ENCODE results near the gene SNX21. TPM values are rescaled to one million over a fixed set of nuclear protein-coding genes. Genes with fewer than 3 reads are reported as not detected.

SNX21 gene
- total and polyA plus RNA-seq, 2 donors from 2014 or later = 23.2 to 35.6 TPM

- intact Hi-C loops (cut with DNase I) = no loop called here
- Histone ChIP-seq H3K36me3 (ENCODE audit: control insufficient read depth in 2 of 3, insufficient read depth in 3 of 3, low read length in 3 of 3) (peaks cover 0 to 2% (median 0%) of the 10 kb centered on the region in 3 donors), H3K4me1 (ENCODE audit: control insufficient read depth in 2 of 3, insufficient read depth in 2 of 3, low read depth in 1 of 3, low read length in 3 of 3) (peaks cover 0 to 27% (median 7%) of the 10 kb centered on the region in 3 donors), H3K27ac (ENCODE audit: low read depth in 2 of 2, low read length in 2 of 2) (peak within 1 kb of the TSS; percentile 81 to 84), H3K9ac (ENCODE audit: low read length in 3 of 3) (peak within 1 kb of the TSS; percentile 65 to 95 (median 68)), H3K4me3 (ENCODE audit: low read length in 3 of 3) (peak within 1 kb of the TSS; percentile 74 to 93 (median 88)), H3K27me3 (ENCODE audit: control insufficient read depth, insufficient read depth, low read length) (no peaks in the 10 kb centered on the region), H3K9me3 (ENCODE audit: control insufficient read depth in 2 of 3, insufficient read depth in 1 of 3, low read length in 3 of 3) (no peaks in the 10 kb centered on the region)
- TF ChIP-seq CTCF (IDR thresholded peaks at IDR 0.05; ENCODE audit: borderline replicate concordance, extremely low read depth, insufficient read depth) = no peak
- FAIRE-seq = peak; percentile 78
- peak; percentile 95 to 100 (median 99) for DNase-seq
These were observed 23.7 kb downstream of the SNX21 start, which contains the start of the genes ACOT8 and ZSWIM3 for GRCh38 chr20:45857114-45857881. ACOT8 (minus strand) TSS chr20:45857392; CDS start chr20:45857315, 77 bp downstream. ZSWIM3 (plus strand) TSS chr20:45857614; CDS start chr20:45857826, 212 bp downstream.

GRCh38 chr20:45857882-45858216 is 24.2 kb downstream of the SNX21 start:
- intact Hi-C loops (cut with DNase I) = no loop called here
- TF ChIP-seq CTCF (IDR thresholded peaks at IDR 0.05; ENCODE audit: borderline replicate concordance, extremely low read depth, insufficient read depth) = no peak
- no peaks in the 10 kb centered on the region for H3K9me3 ChIP-seq (ENCODE audit: control insufficient read depth in 2 of 3, insufficient read depth in 1 of 3, low read length in 3 of 3)
- no peaks in the 10 kb centered on the region for H3K27me3 ChIP-seq (ENCODE audit: control insufficient read depth, insufficient read depth, low read length)
- H3K4me3 ChIP-seq (ENCODE audit: low read length in 3 of 3) = peak overlapping the region; percentile 74 to 93 (median 88)
- DNase-seq (no peak), FAIRE-seq (no peak)
- peaks cover 0 to 2% (median 0%) of the 10 kb centered on the region in 3 donors for H3K36me3 ChIP-seq (ENCODE audit: control insufficient read depth in 2 of 3, insufficient read depth in 3 of 3, low read length in 3 of 3)
- H3K9ac ChIP-seq (ENCODE audit: low read length in 3 of 3) = peak overlapping the region; percentile 35 to 95 (median 65)
- H3K27ac ChIP-seq (ENCODE audit: low read depth in 2 of 2, low read length in 2 of 2) = peak overlapping the region; percentile 81 to 84
- H3K4me1 ChIP-seq (ENCODE audit: control insufficient read depth in 2 of 3, insufficient read depth in 2 of 3, low read depth in 1 of 3, low read length in 3 of 3) = peaks cover 0 to 27% (median 7%) of the 10 kb centered on the region in 3 donors

- no peak overlapping the region for H3K9ac ChIP-seq (ENCODE audit: low read length in 3 of 3)
- no peaks in the 10 kb centered on the region for H3K27me3 ChIP-seq (ENCODE audit: control insufficient read depth, insufficient read depth, low read length)
- no peak overlapping the region for H3K4me3 ChIP-seq (ENCODE audit: low read length in 3 of 3)
- peaks cover 0 to 24% (median 7%) of the 10 kb centered on the region in 3 donors for H3K4me1 ChIP-seq (ENCODE audit: control insufficient read depth in 2 of 3, insufficient read depth in 2 of 3, low read depth in 1 of 3, low read length in 3 of 3)
- no peak overlapping the region for H3K27ac ChIP-seq (ENCODE audit: low read depth in 2 of 2, low read length in 2 of 2)
- intact Hi-C loops (cut with DNase I) = no loop called here
- H3K36me3 ChIP-seq (ENCODE audit: control insufficient read depth in 2 of 3, insufficient read depth in 3 of 3, low read length in 3 of 3) = no peaks in the 10 kb centered on the region
- TF ChIP-seq CTCF (IDR thresholded peaks at IDR 0.05; ENCODE audit: borderline replicate concordance, extremely low read depth, insufficient read depth) = no peak
- DNase-seq = peak in 3 of 5 donors; percentile 24 to 84 (median 68)
- no peak for FAIRE-seq
- no peaks in the 10 kb centered on the region for H3K9me3 ChIP-seq (ENCODE audit: control insufficient read depth in 2 of 3, insufficient read depth in 1 of 3, low read length in 3 of 3)
These were observed 26.3 kb downstream of the SNX21 start for GRCh38 chr20:45859916-45860315.

Measured in kidney (tissue), 14 donors.